ENCODE data around the gene GALNT15. TPM values are rescaled to one million over a fixed set of nuclear protein-coding genes. Genes with fewer than 3 reads are reported as not detected.

Gene GALNT15
- total RNA-seq, 2 experiments from 2014 or later, result not detected

GRCh38 chr3:16137977-16138376 is 36.5 kb upstream of the GALNT15 start:
- H3K4me3 Mint-ChIP-seq, result no peak overlapping the region
- no peaks in the 10 kb centered on the region for H3K27me3 Mint-ChIP-seq
- peaks cover 3% of the 10 kb centered on the region for H3K9me3 Mint-ChIP-seq
- H3K36me3 Mint-ChIP-seq (ENCODE audit: low read depth), result no peaks in the 10 kb centered on the region
- no peak overlapping the region for H3K27ac Mint-ChIP-seq
- H3K27ac ChIP-seq (ENCODE audit: low read depth in 1 of 2, low read length in 2 of 2), result no peak overlapping the region
- H3K4me3 ChIP-seq (ENCODE audit: low read length), result no peak overlapping the region
- TF ChIP-seq CTCF (IDR thresholded peaks at IDR 0.05), result no peak
- no peaks in the 10 kb centered on the region for H3K4me1 Mint-ChIP-seq (ENCODE audit: low read depth)
- intact Hi-C loops (cut with DNase I, micrococcal nuclease), result no loop called here
- ATAC-seq (ENCODE audit: poor library complexity) (no peak), DNase-seq (no peak)
- H3K27me3 ChIP-seq (ENCODE audit: control insufficient read depth in 1 of 2, insufficient read depth in 2 of 2, low read length in 2 of 2), result no peaks in the 10 kb centered on the region
- POLR2A ChIA-PET, result no interaction called here
- H3K4me1 ChIP-seq (ENCODE audit: insufficient read depth, low read length), result no peaks in the 10 kb centered on the region
- H3K9me3 ChIP-seq (ENCODE audit: control insufficient read depth in 1 of 2, insufficient read depth in 1 of 2, low read length in 2 of 2), result peaks cover 0 to 11% of the 10 kb centered on the region in 2 experiments
- CTCF ChIA-PET, result no interaction called here
- H3K36me3 ChIP-seq (ENCODE audit: insufficient read depth, low read length), result no peaks in the 10 kb centered on the region

- intact Hi-C loops (cut with DNase I, micrococcal nuclease), result no loop called here
- ATAC-seq (ENCODE audit: poor library complexity) (no peak), DNase-seq (no peak)
- ChIA-PET CTCF (no interaction called here), POLR2A (no interaction called here)
- H3K27ac Mint-ChIP-seq, result no peak overlapping the region
- no peak for TF ChIP-seq CTCF (IDR thresholded peaks at IDR 0.05)
- H3K4me3 Mint-ChIP-seq, result no peak overlapping the region
- H3K4me1 ChIP-seq (ENCODE audit: insufficient read depth, low read length), result no peaks in the 10 kb centered on the region
- H3K36me3 ChIP-seq (ENCODE audit: insufficient read depth, low read length), result no peaks in the 10 kb centered on the region
- no peak overlapping the region for H3K4me3 ChIP-seq (ENCODE audit: low read length)
- H3K9me3 ChIP-seq (ENCODE audit: control insufficient read depth in 1 of 2, insufficient read depth in 1 of 2, low read length in 2 of 2), result peaks cover 0 to 20% of the 10 kb centered on the region in 2 experiments
- H3K36me3 Mint-ChIP-seq (ENCODE audit: low read depth), result no peaks in the 10 kb centered on the region
- no peak overlapping the region for H3K27ac ChIP-seq (ENCODE audit: low read depth in 1 of 2, low read length in 2 of 2)
- no peaks in the 10 kb centered on the region for H3K27me3 Mint-ChIP-seq
- no peaks in the 10 kb centered on the region for H3K4me1 Mint-ChIP-seq (ENCODE audit: low read depth)
- H3K27me3 ChIP-seq (ENCODE audit: control insufficient read depth in 1 of 2, insufficient read depth in 2 of 2, low read length in 2 of 2), result no peaks in the 10 kb centered on the region
- peaks cover 10% of the 10 kb centered on the region for H3K9me3 Mint-ChIP-seq
Observed at GRCh38 chr3:16140116-16140893, 34.2 kb upstream of the GALNT15 start.

GRCh38 chr3:16140894-16141285 is 33.6 kb upstream of the GALNT15 start:
- no peak overlapping the region for H3K4me3 Mint-ChIP-seq
- H3K4me1 Mint-ChIP-seq (ENCODE audit: low read depth), result no peaks in the 10 kb centered on the region
- DNase-seq (no peak), ATAC-seq (ENCODE audit: poor library complexity) (no peak)
- H3K27ac Mint-ChIP-seq, result no peak overlapping the region
- H3K4me1 ChIP-seq (ENCODE audit: insufficient read depth, low read length), result no peaks in the 10 kb centered on the region
- TF ChIP-seq CTCF (IDR thresholded peaks at IDR 0.05), result no peak
- no peaks in the 10 kb centered on the region for H3K36me3 Mint-ChIP-seq (ENCODE audit: low read depth)
- intact Hi-C loops (cut with DNase I, micrococcal nuclease), result no loop called here
- H3K9me3 Mint-ChIP-seq, result peaks cover 10% of the 10 kb centered on the region
- no peaks in the 10 kb centered on the region for H3K36me3 ChIP-seq (ENCODE audit: insufficient read depth, low read length)
- ChIA-PET CTCF (no interaction called here), POLR2A (no interaction called here)
- H3K27ac ChIP-seq (ENCODE audit: low read depth in 1 of 2, low read length in 2 of 2), result no peak overlapping the region
- H3K27me3 Mint-ChIP-seq, result no peaks in the 10 kb centered on the region
- peaks cover 0 to 22% of the 10 kb centered on the region in 2 experiments for H3K9me3 ChIP-seq (ENCODE audit: control insufficient read depth in 1 of 2, insufficient read depth in 1 of 2, low read length in 2 of 2)
- no peak overlapping the region for H3K4me3 ChIP-seq (ENCODE audit: low read length)
- no peaks in the 10 kb centered on the region for H3K27me3 ChIP-seq (ENCODE audit: control insufficient read depth in 1 of 2, insufficient read depth in 2 of 2, low read length in 2 of 2)
